ENCODE data around the gene PGM2L1. TPM values are rescaled to one million over a fixed set of nuclear protein-coding genes. Genes with fewer than 3 reads are reported as not detected.

The PGM2L1 gene
- total RNA-seq, 1 donor from 2014 or later: 17.5 TPM

GRCh38 chr11:74412321-74412720, 14.1 kb upstream of the PGM2L1 start:
- Histone ChIP-seq H3K27me3 (ENCODE audit: control insufficient read depth, insufficient read depth, low read length) (no peaks in the 10 kb centered on the region), H3K4me3 (ENCODE audit: low read depth, low read length) (no peak overlapping the region), H3K36me3 (ENCODE audit: control insufficient read depth, insufficient read depth, low read length) (no peaks in the 10 kb centered on the region)
- no peak for TF ChIP-seq CTCF (IDR thresholded peaks at IDR 0.05; ENCODE audit: insufficient read depth, low read length, poor library complexity, severe bottlenecking)
- DNase-seq (ENCODE audit: low read depth): no peak

GRCh38 chr11:74409633-74410032, 11.4 kb upstream of the PGM2L1 start:
- TF ChIP-seq CTCF (IDR thresholded peaks at IDR 0.05; ENCODE audit: insufficient read depth, low read length, poor library complexity, severe bottlenecking): no peak
- no peak for DNase-seq (ENCODE audit: low read depth)
- H3K4me3 ChIP-seq (ENCODE audit: low read depth, low read length): no peak overlapping the region
- no peaks in the 10 kb centered on the region for H3K36me3 ChIP-seq (ENCODE audit: control insufficient read depth, insufficient read depth, low read length)
- no peaks in the 10 kb centered on the region for H3K27me3 ChIP-seq (ENCODE audit: control insufficient read depth, insufficient read depth, low read length)

- no peak overlapping the region for H3K4me3 ChIP-seq (ENCODE audit: low read depth, low read length)
- no peak for DNase-seq (ENCODE audit: low read depth)
- H3K36me3 ChIP-seq (ENCODE audit: control insufficient read depth, insufficient read depth, low read length): no peaks in the 10 kb centered on the region
- no peaks in the 10 kb centered on the region for H3K27me3 ChIP-seq (ENCODE audit: control insufficient read depth, insufficient read depth, low read length)
- no peak for TF ChIP-seq CTCF (IDR thresholded peaks at IDR 0.05; ENCODE audit: insufficient read depth, low read length, poor library complexity, severe bottlenecking)
Measured at GRCh38 chr11:74403607-74404321, 5.5 kb upstream of the PGM2L1 start.

- no peak for DNase-seq (ENCODE audit: low read depth)
- Histone ChIP-seq H3K27me3 (ENCODE audit: control insufficient read depth, insufficient read depth, low read length) (no peaks in the 10 kb centered on the region), H3K4me3 (ENCODE audit: low read depth, low read length) (no peak overlapping the region), H3K36me3 (ENCODE audit: control insufficient read depth, insufficient read depth, low read length) (no peaks in the 10 kb centered on the region)
- TF ChIP-seq CTCF (IDR thresholded peaks at IDR 0.05; ENCODE audit: insufficient read depth, low read length, poor library complexity, severe bottlenecking): no peak
Measured at GRCh38 chr11:74400606-74401005, 2.4 kb upstream of the PGM2L1 start.

- no peak for DNase-seq (ENCODE audit: low read depth)
- Histone ChIP-seq H3K27me3 (ENCODE audit: control insufficient read depth, insufficient read depth, low read length) (no peaks in the 10 kb centered on the region), H3K36me3 (ENCODE audit: control insufficient read depth, insufficient read depth, low read length) (no peaks in the 10 kb centered on the region), H3K4me3 (ENCODE audit: low read depth, low read length) (peak overlapping the region; percentile 100)
- no peak for TF ChIP-seq CTCF (IDR thresholded peaks at IDR 0.05; ENCODE audit: insufficient read depth, low read length, poor library complexity, severe bottlenecking)
Measured at GRCh38 chr11:74397501-74398243, 561 bp downstream of the PGM2L1 start.

All from kidney epithelial cell (primary cell).